H1 (cell line): ENCODE measurements around the gene CEMIP2. TPM values are rescaled to one million over a fixed set of nuclear protein-coding genes. Genes with fewer than 3 reads are reported as not detected.

Experiments used
- CTCF ChIA-PET: fragments of 300-600 bp; sonication (Branson Sonifier 250); formaldehyde crosslinking; loops from one replicate; lab custom pipeline; 2021; ENCODE audit not compliant: partially characterized antibody; lab: Charles Lee
- POLR2A ChIA-PET: fragments of 300-600 bp; sonication (Branson Sonifier 250); formaldehyde crosslinking; loops from one replicate; lab custom pipeline; 2021; ENCODE audit warnings: inconsistent platforms; ENCODE audit not compliant: partially characterized antibody; lab: Charles Lee
- DNase-seq, 2 experiments: peaks; one replicate each; pipeline versions ENCODE4 v3.0.0 to v3.0.0-alpha.2; 2010 to 2022; ENCODE audit warnings: low spot score in 2 of 2, low read depth in 1 of 2, mixed read lengths in 1 of 2
- FAIRE-seq: peaks from 2 replicates; lab custom pipeline; 2011; peaks lifted over from hg19 to GRCh38; lab: Jason Lieb, UNC
- H2AFZ ChIP-seq: 2 replicates; pipeline ENCODE4 v1.8.1; 2012; ENCODE audit warnings: low read length, inconsistent platforms
- H2AK5ac ChIP-seq: 2 replicates; pipeline ENCODE4 v1.6.1; 2013; ENCODE audit warnings: low read depth, low read length
- H2BK120ac ChIP-seq: replicated peaks from 2 replicates; pipeline ENCODE3; 2013; ENCODE audit warnings: low read depth, low read length, inconsistent platforms
- H2BK12ac ChIP-seq: 2 replicates; pipeline ENCODE4 v1.6.1; 2013; ENCODE audit warnings: low read depth, low read length
- H2BK15ac ChIP-seq: 2 replicates; pipeline ENCODE4 v1.6.1; 2013; ENCODE audit warnings: low read length
- H2BK20ac ChIP-seq: 2 replicates; pipeline ENCODE4 v1.6.1; 2013; ENCODE audit warnings: low read length
- H2BK5ac ChIP-seq: 2 replicates; pipeline ENCODE4 v1.6.1; 2013; ENCODE audit warnings: low read depth, low read length
- H3K14ac ChIP-seq: 2 replicates; pipeline ENCODE4 v1.6.1; 2013; ENCODE audit warnings: inconsistent platforms; ENCODE audit not compliant: insufficient read length
- H3K18ac ChIP-seq: 2 replicates; pipeline ENCODE4 v1.6.1; 2013; ENCODE audit warnings: low read length; ENCODE audit errors: extremely low read depth
- H3K23ac ChIP-seq: 2 replicates; pipeline ENCODE4 v1.6.1; 2013; ENCODE audit warnings: inconsistent platforms; ENCODE audit not compliant: insufficient read length
- H3K23me2 ChIP-seq: 2 replicates; pipeline ENCODE4 v1.6.1; 2013; ENCODE audit warnings: low read depth, low read length
- H3K27ac ChIP-seq: 2 replicates; pipeline ENCODE4 v1.6.1; 2011; ENCODE audit warnings: low read depth, low read length, inconsistent platforms
- H3K27me3 ChIP-seq, 4 experiments: replicated peaks in 1 of 4; 1 replicate in 1 of 4; 2 replicates in 3 of 4; pipeline versions ENCODE4 v1.6.1 to v1.8.1; 2011 to 2013; ENCODE audit warnings: low read length in 3 of 4, mild to moderate bottlenecking in 3 of 4, inconsistent platforms in 2 of 4, mixed read lengths in 2 of 4, moderate library complexity in 1 of 4; ENCODE audit not compliant: control insufficient read depth in 3 of 4, insufficient read depth in 3 of 4; ENCODE audit errors: extremely low read depth in 1 of 4
- H3K36me3 ChIP-seq, 4 experiments: 2 replicates each; pipeline versions ENCODE4 v1.6.1 to v1.8.1; 2011 to 2013; ENCODE audit warnings: mild to moderate bottlenecking in 4 of 4, low read length in 3 of 4, moderate library complexity in 2 of 4, control low read depth in 1 of 4, inconsistent platforms in 1 of 4; ENCODE audit not compliant: insufficient read depth in 4 of 4, control insufficient read depth in 2 of 4
- H3K4ac ChIP-seq: replicated peaks from 2 replicates; pipeline ENCODE3; 2013; ENCODE audit warnings: low read length, low read depth, mixed read lengths, inconsistent platforms; ENCODE audit not compliant: insufficient read length
- H3K4me1 ChIP-seq, 4 experiments: replicated peaks in 1 of 4; 1 replicate in 1 of 4; 2 replicates in 3 of 4; pipeline versions ENCODE4 v1.6.1 to v1.8.1; 2011 to 2013; ENCODE audit warnings: low read length in 3 of 4, inconsistent platforms in 2 of 4, mixed read lengths in 1 of 4; ENCODE audit not compliant: insufficient read depth in 4 of 4, control insufficient read depth in 3 of 4
- H3K4me2 ChIP-seq, 2 experiments: 2 replicates each; pipeline versions ENCODE4 v1.6.1 to v1.8.1; 2011 to 2013; ENCODE audit warnings: low read depth in 2 of 2, low read length in 2 of 2, control low read depth in 1 of 2, inconsistent platforms in 1 of 2, mild to moderate bottlenecking in 1 of 2; ENCODE audit not compliant: insufficient read depth in 1 of 2
- H3K4me3 ChIP-seq, 4 experiments: fragments of 200-600, 300-600 bp in 1 of 4; sonication (generic), shearing (Covaris generic), sonication (Bioruptor Twin) in 1 of 4; 2 replicates each; pipeline versions ENCODE4 v1.5.1 to v1.8.1; 2011 to 2016; ENCODE audit warnings: low read length in 4 of 4, low read depth in 3 of 4, control low read depth in 2 of 4, inconsistent platforms in 2 of 4, mild to moderate bottlenecking in 2 of 4, mixed read lengths in 1 of 4, moderate library complexity in 1 of 4; ENCODE audit not compliant: insufficient read depth in 2 of 4; ENCODE audit errors: extremely low read depth in 1 of 4
- H3K56ac ChIP-seq: replicated peaks from 2 replicates; pipeline ENCODE3; 2013; ENCODE audit warnings: low read depth, mild to moderate bottlenecking, mixed read lengths, low read length, inconsistent platforms; ENCODE audit not compliant: insufficient read length
- H3K79me1 ChIP-seq: 2 replicates; pipeline ENCODE4 v1.6.1; 2013; ENCODE audit warnings: low read depth, low read length, control low read depth
- H3K79me2 ChIP-seq, 2 experiments: 2 replicates each; pipeline versions ENCODE4 v1.6.1 to v1.8.1; 2012 to 2013; ENCODE audit warnings: low read length in 2 of 2, mild to moderate bottlenecking in 2 of 2, inconsistent platforms in 1 of 2; ENCODE audit not compliant: insufficient read depth in 2 of 2, control insufficient read depth in 1 of 2
- H3K9ac ChIP-seq, 4 experiments: replicated peaks in 1 of 4; 1 replicate in 1 of 4; 2 replicates in 3 of 4; pipeline versions ENCODE4 v1.6.1 to v1.8.1; 2011 to 2013; ENCODE audit warnings: low read depth in 3 of 4, low read length in 3 of 4, control low read depth in 2 of 4, mild to moderate bottlenecking in 2 of 4, moderate library complexity in 2 of 4, inconsistent platforms in 1 of 4; ENCODE audit errors: extremely low read depth in 1 of 4
- H3K9me3 ChIP-seq, 2 experiments: 2 replicates each; pipeline versions ENCODE4 v1.6.1 to v1.8.1; 2012 to 2013; ENCODE audit warnings: mild to moderate bottlenecking in 2 of 2, moderate library complexity in 2 of 2, control low read depth in 1 of 2, inconsistent platforms in 1 of 2, low read depth in 1 of 2, low read length in 1 of 2, mixed read lengths in 1 of 2; ENCODE audit not compliant: insufficient read depth in 2 of 2
- H4K20me1 ChIP-seq, 2 experiments: replicated peaks in 1 of 2; 2 replicates each; pipeline versions ENCODE3 to v1.8.1; 2011 to 2013; ENCODE audit warnings: inconsistent platforms in 2 of 2, low read length in 2 of 2, mild to moderate bottlenecking in 1 of 2; ENCODE audit not compliant: insufficient read depth in 2 of 2, control insufficient read depth in 1 of 2
- H4K5ac ChIP-seq: 2 replicates; pipeline ENCODE4 v1.6.1; 2013; ENCODE audit warnings: low read length, low read depth, mixed read lengths, inconsistent platforms; ENCODE audit not compliant: insufficient read length
- H4K8ac ChIP-seq: 2 replicates; pipeline ENCODE4 v1.8.0; 2013; ENCODE audit warnings: mild to moderate bottlenecking, moderate library complexity, low read length, inconsistent platforms; ENCODE audit not compliant: insufficient read depth; ENCODE audit errors: extremely low read depth
- H4K91ac ChIP-seq: replicated peaks from 2 replicates; pipeline ENCODE3; 2013; ENCODE audit warnings: low read length, mixed read lengths, inconsistent platforms; ENCODE audit not compliant: insufficient read length
- ATF3 ChIP-seq: IDR thresholded peaks from 2 replicates; pipeline ENCODE4 v1.6.1; 2011; ENCODE audit warnings: low read depth, mild to moderate bottlenecking, low read length; ENCODE audit not compliant: insufficient read depth
- BCL11A ChIP-seq, 2 experiments: IDR thresholded peaks; one replicate each; pipeline ENCODE4 v1.6.1; 2011; ENCODE audit warnings: low read depth in 2 of 2, low read length in 2 of 2, mild to moderate bottlenecking in 2 of 2
- JUN ChIP-seq: IDR thresholded peaks from 2 replicates; pipeline ENCODE4 v1.6.1; 2011; ENCODE audit warnings: low read depth, mild to moderate bottlenecking, improper control_type of control experiment, low read length
- SIRT6 ChIP-seq: IDR thresholded peaks from one replicate; pipeline ENCODE4 v1.7.1; 2012; ENCODE audit warnings: low read length, inconsistent platforms
- TAF7 ChIP-seq: optimal IDR thresholded peaks from 2 replicates; pipeline ENCODE3; 2011; ENCODE audit warnings: low read depth, mild to moderate bottlenecking, inconsistent platforms, low read length, moderate library complexity, borderline replicate concordance
- WGBS, 2 experiments: shearing (Covaris generic) in 1 of 2; methylation state at CpG; one replicate each; pipeline versions ENCODE4 v1.1.6 to v1.1.7; 2013 to 2015; ENCODE audit warnings: low lambda C conversion rate in 2 of 2, mixed read lengths in 2 of 2, inconsistent platforms in 1 of 2, low coverage in 1 of 2, missing lambda C conversion rate in 1 of 2; ENCODE audit not compliant: insufficient replicate concordance in 2 of 2, insufficient coverage in 1 of 2, insufficient read length in 1 of 2; ENCODE audit errors: extremely low coverage in 1 of 2, missing lambda C conversion rate in 1 of 2; 5-methylcytosine and 5-hydroxymethylcytosine counted together
- polyA plus RNA-seq, 7 experiments: library from polyadenylated mRNA; depleted of rRNA in 3 of 7; stranded (reverse) in 5 of 7; unstranded in 2 of 7; fragments of >200 nt in 5 of 7; fragments of 200-250 nt in 2 of 7; gene quantifications; 1 replicate in 5 of 7; 2 replicates in 1 of 7; 4 replicates in 1 of 7; pipeline versions ENCODE4 v1.2.1 to v1.2.3, GENCODE V29; 2011 to 2013; ENCODE audit warnings: missing spikeins in 2 of 7, mixed read lengths in 2 of 7
- total RNA-seq: library from RNA; stranded (reverse); fragmentation: NEBNext Ultra II Directional; extraction: Animal tissue kit (Norgen Biotek cat#: 25700); gene quantifications from 2 replicates; pipeline ENCODE4 v1.2.1, GENCODE V29; 2021

CEMIP2 gene
- total and polyA plus RNA-seq, 2 of the 8 experiments (the other 6 are each of a cell fraction or from before 2014, with no cell fraction given): 25.2 to 52.1 TPM

- Histone ChIP-seq H3K18ac (no peak overlapping the region), H2BK120ac (no peak overlapping the region), H3K56ac (no peak overlapping the region), H3K23me2 (no peaks in the 10 kb centered on the region), H3K27me3 (no peaks in the 10 kb centered on the region), H4K91ac (no peak overlapping the region), H3K79me1 (no peaks in the 10 kb centered on the region), H2BK12ac (no peak overlapping the region), H3K9ac (no peak overlapping the region), H4K20me1 (no peaks in the 10 kb centered on the region), H3K4me3 (no peak overlapping the region), H3K23ac (no peak overlapping the region), H2AK5ac (no peak overlapping the region), H2AFZ (no peak overlapping the region), H2BK15ac (no peak overlapping the region), H2BK5ac (no peak overlapping the region), H3K27ac (no peak overlapping the region), H3K36me3 (no peaks in the 10 kb centered on the region), H3K9me3 (no peaks in the 10 kb centered on the region), H2BK20ac (0 out of 2 replicates have a peak overlapping the region, but pooled peaks have one; percentile 48), H3K4me2 (no peak overlapping the region), H3K79me2 (no peaks in the 10 kb centered on the region), H3K14ac (no peak overlapping the region), H3K4me1 (no peaks in the 10 kb centered on the region), H4K8ac (no peak overlapping the region), H4K5ac (no peak overlapping the region), H3K4ac (no peak overlapping the region)
- WGBS, 2 experiments: 92% methylated on average over 4 of the region's 4 CpGs; no CpG with 5 or more reads in 1 of the 2 experiments
- FAIRE-seq (no peak), DNase-seq (no peak)
- TF ChIP-seq SIRT6: no peak
- TF ChIP-seq ATF3: no peak
- no peak for TF ChIP-seq JUN
- no peak for TF ChIP-seq TAF7
- TF ChIP-seq BCL11A (IDR thresholded peaks at IDR 0.05; ENCODE audit: low read depth in 2 of 2, low read length in 2 of 2): no peak
- POLR2A ChIA-PET: interaction anchor here (0.6 kb wide), 1 partner anchor 72 kb away, joined by 5 read pairs; no protein-coding TSS in a partner anchor
- CTCF ChIA-PET: interaction anchor here (1.2 to 3.3 kb wide), 4 partner anchors 12 to 27 kb away, joined by 4 to 18 read pairs (median 4); no protein-coding TSS in a partner anchor
Measured at GRCh38 chr9:71791875-71792274, 23.6 kb upstream of the CEMIP2 start.
